K562 (cell line): ENCODE data around the gene MRPL10.

ENCODE experiments used
- CTCF ChIP-seq, 3 experiments: IDR thresholded peaks in 2 of 3; conservative IDR thresholded peaks in 1 of 3; 2 replicates each; pipeline ENCODE4 v1.5.1; 2011 to 2012; ENCODE audit warnings: low read length in 3 of 3, mild to moderate bottlenecking in 3 of 3, control low read depth in 2 of 3, improper control_type of control experiment in 1 of 3, inconsistent platforms in 1 of 3, low read depth in 1 of 3, mixed read lengths in 1 of 3, moderate library complexity in 1 of 3; ENCODE audit not compliant: insufficient read depth in 2 of 3
- EZH2 ChIP-seq: IDR thresholded peaks from 2 replicates; pipeline ENCODE4 v1.6.1; 2012; ENCODE audit warnings: low read depth, mild to moderate bottlenecking, inconsistent platforms, low read length, borderline replicate concordance
- KDM4B ChIP-seq, 2 experiments: fragments of 450-650 bp in 1 of 2; sonication (generic) in 1 of 2; IDR thresholded peaks; 2 replicates each; pipeline ENCODE4 v1.6.1; 2016 to 2017; ENCODE audit warnings: borderline replicate concordance in 2 of 2, antibody characterized with exemption in 1 of 2, low read depth in 1 of 2, mild to moderate bottlenecking in 1 of 2
- POLR2AphosphoS5 ChIP-seq: IDR thresholded peaks from 2 replicates; pipeline ENCODE4 v1.6.1; 2011; ENCODE audit warnings: mild to moderate bottlenecking, low read depth, low read length, moderate library complexity; ENCODE audit not compliant: control insufficient read depth, insufficient read depth
- PRPF4 ChIP-seq: fragments of 200-400 bp; formaldehyde crosslinking; IDR thresholded peaks from one replicate; pipeline ENCODE4 v1.6.1; 2017; ENCODE audit warnings: low read length, low read depth, mild to moderate bottlenecking; ENCODE audit not compliant: insufficient read depth, poor library complexity, severe bottlenecking
- PTRF ChIP-seq: fragments of 450-650 bp; IDR thresholded peaks from 2 replicates; pipeline ENCODE4 v1.6.1; 2016; ENCODE audit warnings: mild to moderate bottlenecking, missing genetic modification characterization, missing compliant biosample characterization
- SOX6 ChIP-seq: fragments of 450-650 bp; IDR thresholded peaks from 2 replicates; pipeline ENCODE4 v1.6.1; 2014; ENCODE audit warnings: mild to moderate bottlenecking
- SP2 ChIP-seq: IDR thresholded peaks from 2 replicates; pipeline ENCODE4 v1.6.1; 2011; ENCODE audit warnings: mild to moderate bottlenecking, low read depth, low read length, moderate library complexity; ENCODE audit not compliant: poor library complexity, severe bottlenecking; ENCODE audit errors: extremely low read depth
- XRCC5 ChIP-seq: fragments of 200-400 bp; formaldehyde crosslinking; IDR thresholded peaks from 2 replicates; pipeline ENCODE4 v1.6.1; 2017; ENCODE audit warnings: low read depth, mild to moderate bottlenecking, low read length
- ZFX ChIP-seq: sonication (generic); formaldehyde crosslinking; IDR thresholded peaks from 2 replicates; pipeline ENCODE4 v1.8.0; 2022; ENCODE audit warnings: mild to moderate bottlenecking, missing genetic modification reagents, moderate library complexity
- ZNF253 ChIP-seq: fragments of 250-450 bp; sonication (Bioruptor Pico); conservative IDR thresholded peaks from 2 replicates; pipeline ENCODE4 v1.6.1; 2021; ENCODE audit warnings: mild to moderate bottlenecking
- TF ChIP-seq, protein P1 (sequence below): sonication (generic); formaldehyde crosslinking; IDR thresholded peaks from 2 replicates; pipeline ENCODE4 v1.9.0; 2022; ENCODE audit warnings: mild to moderate bottlenecking, missing genetic modification reagents

- TF ChIP-seq ZNF253 (CRISPR knock-in tag) (no peak), KDM4B (IDR thresholded peaks at IDR 0.05; ENCODE audit: borderline replicate concordance in 2 of 2, low read depth in 1 of 2) (no peak), SOX6 (no peak), SP2 (no peak), POLR2AphosphoS5 (no peak), XRCC5 (no peak), EZH2 (no peak), PTRF (tag) (no peak), ZFX (CRISPR knock-in tag) (no peak), PRPF4 (no peak), CTCF (IDR thresholded peaks at IDR 0.05 in 2 of 3, conservative IDR thresholded peaks at IDR 0.05 in 1 of 3; ENCODE audit: insufficient read depth in 2 of 3, low read depth in 1 of 3, low read length in 3 of 3) (no peak)
- TF ChIP-seq, protein P1, sequence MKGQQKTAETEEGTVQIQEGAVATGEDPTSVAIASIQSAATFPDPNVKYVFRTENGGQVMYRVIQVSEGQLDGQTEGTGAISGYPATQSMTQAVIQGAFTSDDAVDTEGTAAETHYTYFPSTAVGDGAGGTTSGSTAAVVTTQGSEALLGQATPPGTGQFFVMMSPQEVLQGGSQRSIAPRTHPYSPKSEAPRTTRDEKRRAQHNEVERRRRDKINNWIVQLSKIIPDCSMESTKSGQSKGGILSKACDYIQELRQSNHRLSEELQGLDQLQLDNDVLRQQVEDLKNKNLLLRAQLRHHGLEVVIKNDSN (CRISPR knock-in tag) = no peak
These were observed 22.3 kb upstream of the MRPL10 start for GRCh38 chr17:47853616-47854015.
